Epithelial cell of esophagus (primary cell): ENCODE data around the gene RNASE4.

ENCODE experiments used
- DNase-seq: peaks from one replicate; pipeline ENCODE4 v3.0.0; 2010; ENCODE audit warnings: low read depth
- H3K4me3 ChIP-seq: 2 replicates; pipeline ENCODE4 v1.5.1; 2011; ENCODE audit warnings: mild to moderate bottlenecking, low read length, control low read depth
- CTCF ChIP-seq: IDR thresholded peaks from 2 replicates; pipeline ENCODE4 v1.5.1; 2011; ENCODE audit warnings: low read depth, mild to moderate bottlenecking, low read length, control low read depth, inconsistent platforms; ENCODE audit not compliant: insufficient read depth; ENCODE audit errors: missing control alignments

Gene RNASE4

GRCh38 chr14:20655851-20656250 is 28.5 kb upstream of the RNASE4 start:
- no peak overlapping the region for H3K4me3 ChIP-seq
- TF ChIP-seq CTCF, result no peak
- DNase-seq, result no peak

- no peak for TF ChIP-seq CTCF
- H3K4me3 ChIP-seq, result no peak overlapping the region
- no peak for DNase-seq
Measured at GRCh38 chr14:20656274-20656673, 28.1 kb upstream of the RNASE4 start.

- no peak overlapping the region for H3K4me3 ChIP-seq
- TF ChIP-seq CTCF, result peak; percentile 43
- DNase-seq, result peak; percentile 85
Measured at GRCh38 chr14:20657216-20658211, 26.8 kb upstream of the RNASE4 start.

- no peak for TF ChIP-seq CTCF
- H3K4me3 ChIP-seq, result no peak overlapping the region
- no peak for DNase-seq
Measured at GRCh38 chr14:20658246-20658645, 26.1 kb upstream of the RNASE4 start.

- no peak for TF ChIP-seq CTCF
- no peak overlapping the region for H3K4me3 ChIP-seq
- DNase-seq, result no peak
Measured at GRCh38 chr14:20659336-20659735, 25.0 kb upstream of the RNASE4 start.

GRCh38 chr14:20659813-20660395 is 24.5 kb upstream of the RNASE4 start:
- no peak for TF ChIP-seq CTCF
- no peak overlapping the region for H3K4me3 ChIP-seq
- no peak for DNase-seq
